Loucy (cell line): ENCODE data around the gene SIGLEC6.

Experiments
- CTCF ChIP-seq: fragments of 200-600 bp; sonication (generic); conservative IDR thresholded peaks from 2 replicates; pipeline ENCODE4 v1.5.1; 2014; ENCODE audit warnings: mild to moderate bottlenecking, antibody characterized with exemption, low read length
- EZH2phosphoT487 ChIP-seq: fragments of 200-600 bp; IDR thresholded peaks from 2 replicates; pipeline ENCODE4 v1.6.1; 2018; ENCODE audit warnings: antibody characterized with exemption, mild to moderate bottlenecking, moderate library complexity, borderline replicate concordance

GRCh38 chr19:51567583-51567982, 36.1 kb upstream of the SIGLEC6 start:
- TF ChIP-seq CTCF (no peak), EZH2phosphoT487 (no peak)
